Lower lobe of right lung (tissue), 2 donors: ENCODE data around the gene TMEM43. TPM values are rescaled to one million over a fixed set of nuclear protein-coding genes. Genes with fewer than 3 reads are reported as not detected.

Source experiments
- ATAC-seq, 2 donors: fragments of 200-7000 bp; cut with Tn5 transposase; one replicate each; pipeline ENCODE4 v1.9.1; 2020 to 2022; ENCODE audit warnings: mild to moderate bottlenecking in 2 of 2, moderate library complexity in 2 of 2
- DNase-seq: peaks from one replicate; pipeline ENCODE4 v3.0.0-alpha.2; 2020
- H3K27ac ChIP-seq: fragments of 200-600 bp; one replicate; pipeline ENCODE4 v1.8.0; 2022
- H3K27me3 ChIP-seq: fragments of 200-600 bp; one replicate; pipeline ENCODE4 v1.8.0; 2022; ENCODE audit warnings: low read depth
- H3K36me3 ChIP-seq: fragments of 200-600 bp; one replicate; pipeline ENCODE4 v1.8.0; 2022; ENCODE audit warnings: mild to moderate bottlenecking
- H3K4me1 ChIP-seq: fragments of 200-600 bp; one replicate; pipeline ENCODE4 v1.8.0; 2022
- H3K4me3 ChIP-seq: fragments of 200-600 bp; one replicate; pipeline ENCODE4 v1.8.0; 2022; ENCODE audit warnings: mild to moderate bottlenecking
- H3K9me3 ChIP-seq: fragments of 200-600 bp; one replicate; pipeline ENCODE4 v1.8.0; 2022
- intact Hi-C: fragments of 100-400 bp; cut with DNase I; formaldehyde crosslinking; loops from one replicate; pipeline ENCODE4 v1.11.0; 2022
- total RNA-seq: library from RNA; stranded (reverse); fragmentation: NEBNext Ultra II Directional; extraction: Animal tissue kit (Norgen Biotek cat#: 25700); gene quantifications from one replicate; pipeline ENCODE4 v1.2.1, GENCODE V29; 2021
- TF ChIP-seq, protein P1 (sequence below): fragments of 200-600 bp; IDR thresholded peaks from one replicate; pipeline ENCODE4 v1.8.0; 2022; ENCODE audit warnings: antibody characterized with exemption, mild to moderate bottlenecking
- donor health status: DM: no; HTN: yes; CAD: no; lungs with severe emphysema.

The TMEM43 gene
- total RNA-seq, 1 donor from 2014 or later = 73.7 TPM

GRCh38 chr3:14121859-14122258 lies 3.0 kb upstream of the TMEM43 start:
- H3K36me3 ChIP-seq = peaks cover 16% of the 10 kb centered on the region
- TF ChIP-seq, protein P1, sequence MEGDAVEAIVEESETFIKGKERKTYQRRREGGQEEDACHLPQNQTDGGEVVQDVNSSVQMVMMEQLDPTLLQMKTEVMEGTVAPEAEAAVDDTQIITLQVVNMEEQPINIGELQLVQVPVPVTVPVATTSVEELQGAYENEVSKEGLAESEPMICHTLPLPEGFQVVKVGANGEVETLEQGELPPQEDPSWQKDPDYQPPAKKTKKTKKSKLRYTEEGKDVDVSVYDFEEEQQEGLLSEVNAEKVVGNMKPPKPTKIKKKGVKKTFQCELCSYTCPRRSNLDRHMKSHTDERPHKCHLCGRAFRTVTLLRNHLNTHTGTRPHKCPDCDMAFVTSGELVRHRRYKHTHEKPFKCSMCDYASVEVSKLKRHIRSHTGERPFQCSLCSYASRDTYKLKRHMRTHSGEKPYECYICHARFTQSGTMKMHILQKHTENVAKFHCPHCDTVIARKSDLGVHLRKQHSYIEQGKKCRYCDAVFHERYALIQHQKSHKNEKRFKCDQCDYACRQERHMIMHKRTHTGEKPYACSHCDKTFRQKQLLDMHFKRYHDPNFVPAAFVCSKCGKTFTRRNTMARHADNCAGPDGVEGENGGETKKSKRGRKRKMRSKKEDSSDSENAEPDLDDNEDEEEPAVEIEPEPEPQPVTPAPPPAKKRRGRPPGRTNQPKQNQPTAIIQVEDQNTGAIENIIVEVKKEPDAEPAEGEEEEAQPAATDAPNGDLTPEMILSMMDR = no peak
- intact Hi-C loops = no loop called here

DNA sequence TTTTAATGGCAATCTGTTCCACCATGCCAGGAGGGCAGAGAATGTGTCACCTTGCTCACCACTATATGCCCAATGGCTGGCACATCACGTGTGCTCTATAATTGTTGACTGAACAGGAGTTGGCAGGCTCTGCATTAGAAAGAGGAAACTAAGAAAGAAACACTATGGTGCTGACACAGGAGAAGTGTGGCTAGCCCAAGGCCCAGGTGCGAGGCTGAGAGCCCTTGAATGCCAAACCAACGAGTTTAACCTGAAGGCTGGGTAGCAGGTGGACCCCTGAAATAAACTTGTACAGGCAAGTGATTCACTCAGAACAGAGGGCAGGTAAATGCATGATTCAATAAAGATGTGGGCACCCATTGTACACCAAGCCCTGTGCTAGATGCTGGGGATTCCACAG lies 2.6 kb upstream of the TMEM43 start:
- H3K36me3 ChIP-seq = peaks cover 18% of the 10 kb centered on the region
- no peak overlapping the region for H3K4me3 ChIP-seq
- H3K4me1 ChIP-seq = peaks cover 43% of the 10 kb centered on the region
- no peak overlapping the region for H3K27ac ChIP-seq
- no peaks in the 10 kb centered on the region for H3K9me3 ChIP-seq
- TF ChIP-seq, protein P1 = no peak
- no peaks in the 10 kb centered on the region for H3K27me3 ChIP-seq
- intact Hi-C loops = no loop called here
- ATAC-seq = no peak
- DNase-seq = no peak

More at GRCh38 chr3:14121859-14122258, 3.0 kb upstream of the TMEM43 start:
- H3K9me3 ChIP-seq = no peaks in the 10 kb centered on the region
- no peak overlapping the region for H3K4me3 ChIP-seq
- no peak overlapping the region for H3K27ac ChIP-seq
- DNase-seq (no peak), ATAC-seq (no peak)
- no peaks in the 10 kb centered on the region for H3K27me3 ChIP-seq
- H3K4me1 ChIP-seq = peaks cover 39% of the 10 kb centered on the region

DNA sequence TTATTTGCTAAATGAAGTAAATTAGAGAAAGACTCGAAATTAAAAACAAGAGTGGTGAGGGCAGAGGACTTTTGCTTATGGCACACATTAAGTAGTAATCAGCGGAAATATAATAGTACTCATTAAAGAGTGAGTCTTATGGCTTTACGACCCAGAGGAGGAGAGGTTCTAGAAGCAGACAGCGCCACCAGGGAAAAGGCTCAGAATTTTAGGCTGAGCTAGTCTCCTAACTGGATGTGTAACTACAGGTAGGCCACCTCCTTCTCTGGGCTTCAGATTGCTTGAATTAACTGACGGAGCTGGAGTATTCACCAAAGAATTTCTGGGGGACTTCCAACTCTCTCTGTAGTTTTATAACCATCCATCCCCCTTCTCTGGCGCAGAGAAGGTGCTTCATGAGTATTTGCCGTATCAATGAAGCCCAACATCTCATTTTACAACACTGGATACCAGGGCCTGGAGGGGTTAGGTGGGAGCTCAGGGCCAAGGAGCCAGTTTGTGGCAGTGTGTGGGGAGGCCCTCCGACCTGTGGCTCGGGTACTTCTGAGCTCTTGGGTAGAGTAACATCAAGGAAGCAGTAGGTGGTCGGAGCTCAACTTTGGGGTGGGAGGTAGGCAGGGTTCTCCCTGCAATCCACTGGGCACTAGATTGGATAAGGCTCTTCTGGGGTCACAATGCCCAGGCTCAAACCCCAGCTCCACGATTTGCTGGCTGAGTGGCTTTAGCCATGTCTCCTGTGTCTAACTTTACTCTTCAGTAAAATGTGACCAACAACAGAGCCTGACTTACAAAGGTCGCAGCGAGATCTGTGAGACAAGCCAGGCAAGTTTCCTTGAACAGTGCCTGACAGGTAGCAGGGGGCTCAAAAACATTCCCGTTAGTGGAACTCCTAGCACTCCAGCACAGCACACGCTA lies 1.3 kb upstream of the TMEM43 start:
- DNase-seq = no peak
- Histone ChIP-seq H3K4me3 (peak overlapping the region; percentile 95), H3K36me3 (peaks cover 29% of the 10 kb centered on the region), H3K4me1 (peaks cover 48% of the 10 kb centered on the region), H3K27me3 (no peaks in the 10 kb centered on the region), H3K9me3 (no peaks in the 10 kb centered on the region), H3K27ac (peak overlapping the region; percentile 99)
- intact Hi-C loops = no loop called here
- no peak for ATAC-seq
- TF ChIP-seq, protein P1 = no peak

- Histone ChIP-seq H3K27ac (peak overlapping the region; percentile 99), H3K9me3 (no peaks in the 10 kb centered on the region), H3K4me3 (peak overlapping the region; percentile 95), H3K4me1 (peaks cover 43% of the 10 kb centered on the region), H3K27me3 (no peaks in the 10 kb centered on the region), H3K36me3 (peaks cover 35% of the 10 kb centered on the region)
- peak; percentile 47 to 51 for ATAC-seq
- DNase-seq = peak; percentile 80
- TF ChIP-seq, protein P1 = no peak
- intact Hi-C loops = no loop called here
Observed at GRCh38 chr3:14124223-14124614, 633 bp upstream of the TMEM43 start.

GRCh38 chr3:14125193-14126016 lies 553 bp downstream of the TMEM43 start:
- ATAC-seq (peak; percentile 85 to 86), DNase-seq (peak; percentile 87)
- intact Hi-C loops = no loop called here
- Histone ChIP-seq H3K4me1 (peaks cover 43% of the 10 kb centered on the region), H3K9me3 (no peaks in the 10 kb centered on the region), H3K4me3 (peak overlapping the region; percentile 95), H3K27me3 (no peaks in the 10 kb centered on the region), H3K27ac (peak overlapping the region; percentile 99), H3K36me3 (peaks cover 43% of the 10 kb centered on the region)
- TF ChIP-seq, protein P1 = peak; percentile 19
